KOPT-K1 (cell line): ENCODE results near the gene CCDC61.

Experiments used
- H3K27ac ChIP-seq: fragments of 200-600 bp; sonication (generic); 2 replicates; pipeline ENCODE4 v1.5.1; 2016; ENCODE audit warnings: antibody characterized with exemption, mild to moderate bottlenecking, low read depth, low read length; ENCODE audit not compliant: poor library complexity, severe bottlenecking
- H3K36me3 ChIP-seq: fragments of 200-600 bp; sonication (generic); 2 replicates; pipeline ENCODE4 v1.5.1; 2017; ENCODE audit warnings: antibody characterized with exemption, mild to moderate bottlenecking, low read length, moderate library complexity; ENCODE audit not compliant: insufficient read depth
- H3K9me3 ChIP-seq: fragments of 200-600 bp; sonication (generic); 2 replicates; pipeline ENCODE4 v1.5.1; 2017; ENCODE audit warnings: antibody characterized with exemption, low read length, mild to moderate bottlenecking; ENCODE audit not compliant: insufficient read depth, poor library complexity, severe bottlenecking

The CCDC61 gene

GRCh38 chr19:46036744-46037128 lies 41.5 kb downstream of the CCDC61 start:
- Histone ChIP-seq H3K27ac (no peak overlapping the region), H3K9me3 (peaks cover 29% of the 10 kb centered on the region), H3K36me3 (no peaks in the 10 kb centered on the region)

- no peak overlapping the region for H3K27ac ChIP-seq
- H3K36me3 ChIP-seq: no peaks in the 10 kb centered on the region
- H3K9me3 ChIP-seq: peaks cover 24% of the 10 kb centered on the region
These were observed 44.9 kb downstream of the CCDC61 start for GRCh38 chr19:46040125-46040524.

GRCh38 chr19:46040952-46041500 lies 45.8 kb downstream of the CCDC61 start, which contains the start of gene IGFL4:
IGFL4 (minus strand) TSS chr19:46041002; CDS start chr19:46040962, 40 bp downstream.
- no peaks in the 10 kb centered on the region for H3K36me3 ChIP-seq
- peaks cover 24% of the 10 kb centered on the region for H3K9me3 ChIP-seq
- H3K27ac ChIP-seq: no peak within 1 kb of the TSS

GRCh38 chr19:46042252-46042883 lies 47.1 kb downstream of the CCDC61 start:
- Histone ChIP-seq H3K36me3 (no peaks in the 10 kb centered on the region), H3K9me3 (peaks cover 24% of the 10 kb centered on the region), H3K27ac (no peak overlapping the region)

- H3K27ac ChIP-seq: no peak overlapping the region
- peaks cover 24% of the 10 kb centered on the region for H3K9me3 ChIP-seq
These were observed 48.3 kb downstream of the CCDC61 start for GRCh38 chr19:46043519-46043918.

GRCh38 chr19:46049597-46049996 lies 54.3 kb downstream of the CCDC61 start:
- Histone ChIP-seq H3K36me3 (no peaks in the 10 kb centered on the region), H3K27ac (no peak overlapping the region), H3K9me3 (no peaks in the 10 kb centered on the region)

More at GRCh38 chr19:46043519-46043918, 48.3 kb downstream of the CCDC61 start:
- H3K36me3 ChIP-seq: no peaks in the 10 kb centered on the region

- no peaks in the 10 kb centered on the region for H3K36me3 ChIP-seq
- no peak overlapping the region for H3K27ac ChIP-seq
- H3K9me3 ChIP-seq: no peaks in the 10 kb centered on the region
These were observed 57.6 kb downstream of the CCDC61 start for GRCh38 chr19:46052896-46053295.

- H3K9me3 ChIP-seq: peaks cover 32% of the 10 kb centered on the region
- H3K27ac ChIP-seq: no peak overlapping the region
- no peaks in the 10 kb centered on the region for H3K36me3 ChIP-seq
These were observed 61.3 kb downstream of the CCDC61 start for GRCh38 chr19:46056536-46056935.

GRCh38 chr19:46058778-46059177 lies 63.5 kb downstream of the CCDC61 start:
- H3K36me3 ChIP-seq: no peaks in the 10 kb centered on the region
- peaks cover 41% of the 10 kb centered on the region for H3K9me3 ChIP-seq
- H3K27ac ChIP-seq: no peak overlapping the region

- H3K36me3 ChIP-seq: no peaks in the 10 kb centered on the region
- no peak overlapping the region for H3K27ac ChIP-seq
- H3K9me3 ChIP-seq: peaks cover 41% of the 10 kb centered on the region
These were observed 64.7 kb downstream of the CCDC61 start for GRCh38 chr19:46060012-46060411.

GRCh38 chr19:46063201-46063600 lies 67.9 kb downstream of the CCDC61 start:
- Histone ChIP-seq H3K27ac (no peak overlapping the region), H3K9me3 (peaks cover 43% of the 10 kb centered on the region), H3K36me3 (no peaks in the 10 kb centered on the region)

- H3K27ac ChIP-seq: no peak overlapping the region
- peaks cover 21% of the 10 kb centered on the region for H3K9me3 ChIP-seq
- H3K36me3 ChIP-seq: no peaks in the 10 kb centered on the region
These were observed 70.3 kb downstream of the CCDC61 start for GRCh38 chr19:46065486-46066071.

- H3K27ac ChIP-seq: no peak overlapping the region
- H3K9me3 ChIP-seq: peaks cover 13% of the 10 kb centered on the region
- no peaks in the 10 kb centered on the region for H3K36me3 ChIP-seq
These were observed 71.2 kb downstream of the CCDC61 start for GRCh38 chr19:46066471-46066870.

GRCh38 chr19:46067691-46068090 lies 72.4 kb downstream of the CCDC61 start:
- peaks cover 3% of the 10 kb centered on the region for H3K9me3 ChIP-seq
- H3K27ac ChIP-seq: no peak overlapping the region
- H3K36me3 ChIP-seq: no peaks in the 10 kb centered on the region
